ENCODE results near the gene ZBTB12. TPM values are rescaled to one million over a fixed set of nuclear protein-coding genes. Genes with fewer than 3 reads are reported as not detected.
"Not testable (repeated sequence)": the region's sequence is repeated elsewhere in the genome, so short reads cannot be mapped to it uniquely, and the experiment has no call there.

ZBTB12 gene
- total RNA-seq, 1 donor from 2014 or later: 5.2 TPM

DNA sequence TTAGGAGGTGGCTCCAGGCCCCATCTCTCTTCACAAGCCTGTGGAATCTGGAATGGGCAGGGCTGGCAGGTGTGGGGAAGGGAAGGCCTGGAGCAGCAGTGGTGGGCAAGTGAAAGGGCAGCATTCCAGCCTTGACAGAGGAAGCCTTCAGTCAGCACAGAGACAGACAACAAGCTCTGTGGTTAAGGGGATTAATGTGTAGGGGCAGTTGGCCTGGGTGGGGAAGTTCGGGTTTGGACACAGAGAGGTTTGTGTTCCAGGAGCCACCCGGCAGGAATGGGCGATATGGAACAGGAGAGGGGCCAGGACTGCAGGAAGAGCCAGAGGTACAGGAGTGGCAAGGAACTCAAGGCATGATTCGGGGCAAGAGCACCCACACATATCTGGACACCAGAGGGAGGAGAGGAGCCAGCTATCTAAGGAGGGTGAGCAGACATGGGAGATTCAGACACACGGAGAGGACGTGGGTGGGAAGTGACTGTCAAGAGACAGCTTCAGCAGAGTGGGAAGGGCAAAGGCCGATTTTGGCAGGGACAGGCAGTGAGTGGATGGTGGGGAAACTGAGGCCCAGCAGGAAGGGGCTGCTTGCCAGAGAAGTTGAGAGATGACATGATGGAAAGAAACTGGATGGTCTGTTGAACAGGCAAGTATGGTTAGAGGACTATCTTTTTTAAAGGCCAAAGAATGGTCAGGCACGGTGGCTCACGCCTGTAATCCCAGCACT, 20.6 kb downstream of the ZBTB12 start:
- intact Hi-C loops (cut with DNase I): no loop called here
- DNase-seq (ENCODE audit: low spot score): no peak

DNA sequence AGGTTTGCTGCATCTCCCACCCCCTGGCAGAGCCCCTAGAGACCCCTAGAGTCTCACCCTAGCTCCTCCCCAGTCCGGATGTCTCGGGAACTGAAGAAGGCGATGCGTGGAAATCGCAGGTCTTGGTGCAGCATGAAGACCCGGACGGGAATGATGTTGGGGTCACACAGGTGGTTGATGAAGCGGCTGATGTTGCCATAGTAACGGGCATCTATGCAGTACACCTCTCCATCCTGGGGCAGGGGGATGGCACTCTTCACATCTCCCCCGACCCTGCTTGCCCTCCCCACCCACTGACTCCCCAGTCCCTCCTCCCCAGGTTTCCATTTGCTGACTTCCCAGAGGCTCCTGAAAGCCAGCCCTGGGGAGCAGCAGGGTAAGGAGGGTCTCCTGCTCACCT, 21.3 kb downstream of the ZBTB12 start:
- DNase-seq (ENCODE audit: low spot score): no peak
- intact Hi-C loops (cut with DNase I): no loop called here

DNA sequence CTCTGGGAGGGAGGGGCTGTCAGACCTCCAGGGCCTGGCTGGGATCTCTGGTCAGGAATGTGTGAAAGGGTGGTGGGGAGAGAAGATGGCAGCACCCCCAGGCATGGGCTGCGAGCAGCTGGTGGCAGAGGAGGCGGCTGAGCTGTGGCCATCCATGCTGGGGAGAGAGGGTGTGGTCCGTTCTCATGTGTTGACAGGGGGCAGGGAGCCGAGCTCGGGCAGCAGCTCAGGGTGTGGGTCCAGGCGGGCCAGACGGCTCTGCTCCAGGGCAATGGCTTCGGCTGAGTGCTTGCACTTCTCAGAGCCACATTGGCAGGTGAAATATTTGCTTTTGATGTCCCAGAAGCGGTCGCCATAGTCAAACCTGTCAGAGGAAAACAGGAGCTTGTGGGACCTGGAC, 22.0 kb downstream of the ZBTB12 start:
- intact Hi-C loops (cut with DNase I): no loop called here
- DNase-seq (ENCODE audit: low spot score): no peak

DNA sequence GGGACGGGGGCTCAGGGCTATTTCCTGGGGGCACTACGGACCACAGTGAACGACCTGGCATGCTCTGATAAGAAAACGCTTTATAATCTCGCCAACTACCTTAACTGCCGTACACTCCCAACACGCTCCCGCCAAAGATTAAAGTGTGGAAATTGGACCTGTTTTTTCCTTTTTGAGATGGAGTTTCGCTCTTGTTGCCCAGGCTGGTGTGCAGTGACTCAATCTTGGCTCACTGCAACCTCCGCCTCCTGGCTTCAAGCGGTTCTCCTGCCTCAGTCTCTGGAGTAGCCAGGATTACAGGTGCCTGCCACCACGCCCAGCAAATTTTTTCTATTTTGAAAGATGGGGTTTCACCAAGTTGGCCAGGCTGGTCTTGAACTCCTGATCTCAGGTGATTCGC, 22.7 kb downstream of the ZBTB12 start:
- intact Hi-C loops (cut with DNase I): no loop called here
- DNase-seq (ENCODE audit: low spot score): no peak

DNA sequence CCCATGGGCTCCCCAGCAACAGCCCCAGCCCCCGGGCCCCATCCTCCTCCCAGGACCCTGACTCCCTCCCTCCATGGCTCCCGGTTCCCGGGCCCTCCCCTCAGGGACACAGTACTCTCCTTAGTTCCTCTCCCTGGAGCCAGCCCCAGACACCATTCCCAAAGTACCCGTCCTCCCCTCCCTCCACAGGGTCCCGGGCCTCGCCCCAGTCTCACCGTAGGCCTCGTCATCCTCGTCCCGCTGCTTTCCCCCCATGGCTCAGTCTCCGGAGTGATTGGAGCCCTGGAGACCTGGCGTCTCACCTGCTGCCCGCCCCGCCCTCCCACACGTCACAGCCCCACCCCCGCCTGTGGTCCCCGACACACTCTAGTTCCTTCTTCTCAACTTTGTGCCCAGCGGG, 23.2 kb downstream of the ZBTB12 start, which contains the start of gene SLC44A4:
SLC44A4 (minus strand) TSS at position 272 of the 400 bp plus-strand sequence; CDS start at position 255, 17 bp downstream.
- no peak for DNase-seq (ENCODE audit: low spot score)
- intact Hi-C loops (cut with DNase I): no loop called here

DNA sequence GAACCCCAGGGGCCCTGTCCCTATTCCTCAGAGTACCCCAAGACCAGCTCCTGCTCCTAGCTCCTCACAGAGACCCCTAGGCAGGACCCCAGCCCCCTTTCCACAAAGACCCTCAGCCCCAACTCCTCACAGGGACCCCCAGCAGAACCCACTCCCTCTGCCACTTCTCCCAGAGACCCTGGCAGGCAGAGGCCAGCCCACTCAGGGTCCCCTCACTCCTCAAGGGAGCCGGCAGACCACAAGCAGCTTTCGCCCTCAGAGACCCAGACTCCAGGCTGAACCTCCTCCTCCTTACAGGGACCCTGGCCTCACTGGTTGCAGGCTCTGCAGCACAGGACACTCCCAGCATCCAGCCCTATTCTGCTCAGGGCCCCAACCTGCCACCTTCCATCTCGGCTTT, 23.7 kb downstream of the ZBTB12 start:
- DNase-seq (ENCODE audit: low spot score): no peak
- intact Hi-C loops (cut with DNase I): no loop called here

DNA sequence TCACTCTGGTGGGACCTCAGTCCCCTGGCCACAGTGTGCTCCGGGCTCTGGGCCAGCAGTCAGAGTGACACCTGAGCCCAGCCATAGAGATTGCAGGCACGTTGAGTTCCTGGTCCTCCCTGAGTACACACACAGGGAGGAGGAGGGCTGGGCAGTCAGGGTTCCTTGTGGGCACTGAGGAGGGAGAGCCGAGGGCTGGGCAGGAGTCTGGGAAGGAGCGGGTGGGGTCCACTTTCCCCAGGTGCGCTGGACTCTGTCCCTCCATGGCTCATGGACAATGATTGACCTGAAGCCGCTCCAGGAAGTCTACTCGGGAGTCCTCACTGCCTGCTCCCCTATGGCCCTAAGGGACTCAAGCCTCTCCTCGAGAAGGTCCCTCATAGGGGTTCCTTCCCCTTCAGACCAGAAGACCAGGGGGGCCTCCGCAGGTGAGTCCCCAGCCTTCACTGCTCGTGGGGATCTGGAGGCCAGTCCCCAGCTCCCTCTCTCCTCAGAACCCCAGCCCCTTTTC, 24.2 kb downstream of the ZBTB12 start:
- intact Hi-C loops (cut with DNase I): no loop called here
- DNase-seq (ENCODE audit: low spot score): no peak

DNA sequence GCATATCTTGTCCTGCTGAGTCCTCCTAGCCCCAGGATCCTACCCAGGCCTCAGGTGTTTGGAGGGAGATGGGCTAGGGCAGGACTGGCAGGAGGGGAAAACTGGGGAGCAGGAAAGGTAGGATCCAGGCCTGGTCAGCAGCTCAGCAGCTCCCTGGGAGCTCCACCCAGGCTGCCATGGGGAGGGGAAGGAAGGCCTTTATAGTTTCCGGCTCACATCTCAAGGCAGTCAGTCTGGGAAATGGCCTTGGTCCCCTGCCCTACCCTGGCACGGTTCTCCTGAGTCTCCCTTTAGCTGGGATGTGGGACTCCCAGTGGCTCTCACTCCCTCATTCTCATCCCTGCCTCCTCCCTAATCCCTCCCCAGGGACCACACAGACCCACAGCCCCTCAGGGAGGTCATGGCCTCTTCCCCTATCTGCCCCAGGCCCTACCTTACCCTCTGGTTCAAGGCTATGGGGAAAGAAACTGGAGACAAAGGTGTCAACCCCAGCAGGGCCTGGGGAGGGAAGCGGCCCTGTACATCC, 24.7 kb downstream of the ZBTB12 start:
- no peak for DNase-seq (ENCODE audit: low spot score)
- intact Hi-C loops (cut with DNase I): no loop called here

DNA sequence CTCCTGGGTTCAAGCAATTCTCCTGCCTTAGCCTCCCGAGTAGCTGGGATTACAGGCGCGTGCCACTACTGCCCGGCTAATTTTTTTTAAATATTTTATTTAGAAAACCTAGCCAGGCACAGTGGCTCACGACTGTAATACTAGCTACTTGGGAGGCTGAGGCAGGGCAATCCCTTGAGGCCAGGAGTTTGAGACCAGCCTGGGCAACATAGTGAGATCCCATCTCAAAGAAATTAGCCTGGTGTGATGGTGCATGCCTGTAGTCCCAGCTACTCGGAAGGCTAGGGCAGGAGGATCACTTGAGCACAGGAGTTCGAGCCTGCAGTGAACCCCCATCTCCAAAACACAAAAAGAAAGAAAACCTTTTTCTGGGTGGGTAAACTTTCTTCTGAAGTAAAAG, 25.5 kb downstream of the ZBTB12 start:
- intact Hi-C loops (cut with DNase I): no loop called here
- DNase-seq (ENCODE audit: low spot score): no peak

DNA sequence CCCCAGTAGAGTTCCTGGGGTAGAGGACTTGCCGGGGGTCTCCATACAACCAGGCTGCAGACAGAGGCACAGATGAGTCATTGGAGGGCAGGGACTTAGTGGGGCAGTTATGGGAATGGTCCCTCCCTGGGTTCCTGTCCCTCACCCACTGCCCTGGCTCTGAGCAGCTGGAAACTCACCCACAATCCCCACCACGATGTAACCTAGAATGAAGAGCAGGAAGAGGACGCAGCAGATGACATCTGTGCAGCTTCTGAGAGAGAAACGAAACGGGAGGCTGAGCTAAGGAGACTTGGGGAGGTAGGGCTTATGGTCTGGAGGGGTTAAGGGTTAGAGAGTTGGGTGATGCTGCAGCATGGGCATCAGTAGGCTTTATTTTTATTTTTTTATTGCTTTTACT, 26.0 kb downstream of the ZBTB12 start:
- no peak for DNase-seq (ENCODE audit: low spot score)

DNA sequence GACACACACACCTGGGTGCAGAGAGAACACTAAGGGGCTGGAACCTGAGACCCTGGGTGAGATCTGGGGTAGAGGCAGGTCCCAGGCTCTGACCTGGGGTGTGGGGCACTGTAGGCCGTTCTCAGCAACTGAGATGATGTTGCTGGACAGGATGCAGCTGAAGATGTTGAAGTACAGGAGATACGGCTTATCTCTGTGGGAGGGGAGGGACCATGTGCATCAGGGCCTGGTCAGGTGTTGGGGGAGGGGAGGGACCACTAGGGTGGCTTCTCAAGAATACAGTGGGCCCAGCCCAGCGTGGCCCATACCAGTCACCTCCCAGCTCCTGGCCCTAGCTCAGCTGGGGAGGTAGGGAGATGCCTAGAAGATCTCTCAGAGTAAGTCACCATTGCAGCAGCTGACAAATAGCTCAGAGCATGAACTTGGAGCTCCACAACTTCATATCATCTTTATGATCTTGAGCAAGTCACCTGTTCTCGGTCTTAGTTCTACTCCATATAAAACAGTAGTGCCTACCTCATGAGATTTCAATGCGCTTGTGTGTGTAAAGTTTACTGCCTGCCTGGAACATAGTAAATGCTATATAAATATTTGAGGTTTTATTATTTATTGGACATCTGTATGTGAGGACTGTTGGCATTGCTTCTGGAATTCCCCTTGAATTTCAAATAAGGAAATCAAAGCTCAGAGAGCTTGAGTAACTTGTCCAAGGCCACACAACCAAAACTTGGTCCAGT, 26.9 kb downstream of the ZBTB12 start:
- intact Hi-C loops (cut with DNase I): no loop called here
- DNase-seq (ENCODE audit: low spot score): no peak

More for the DNA sequence above, 26.0 kb downstream of the ZBTB12 start:
- intact Hi-C loops (cut with DNase I): no loop called here

DNA sequence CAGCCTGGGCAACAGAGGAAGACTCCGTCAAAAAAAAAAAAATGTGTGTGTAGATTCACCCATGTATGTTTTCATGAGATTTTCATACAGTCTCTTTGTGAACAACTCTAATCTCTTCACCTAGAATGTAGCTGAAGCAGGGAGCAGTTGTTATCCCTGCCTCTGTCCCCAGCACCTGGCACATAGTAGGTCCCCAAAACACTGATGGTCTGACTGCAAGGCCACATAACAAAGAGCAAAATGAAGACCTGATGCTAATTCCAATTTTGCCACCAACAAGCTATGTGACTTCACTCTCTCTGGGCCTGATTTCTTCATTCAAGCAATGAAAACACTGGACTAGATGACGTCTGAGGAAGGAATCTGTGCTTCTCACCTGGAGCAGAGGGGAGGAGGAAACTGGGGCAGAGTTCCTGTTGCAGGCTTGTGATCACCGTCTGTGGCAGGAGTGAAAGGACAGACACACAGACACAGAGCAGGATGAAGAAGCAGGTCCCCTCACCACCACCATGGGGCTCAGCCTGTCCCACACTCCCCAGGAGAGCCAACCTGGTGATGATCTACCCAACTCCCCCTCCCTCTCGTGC, 27.7 kb downstream of the ZBTB12 start:
- no peak for DNase-seq (ENCODE audit: low spot score)
- intact Hi-C loops (cut with DNase I): no loop called here

DNA sequence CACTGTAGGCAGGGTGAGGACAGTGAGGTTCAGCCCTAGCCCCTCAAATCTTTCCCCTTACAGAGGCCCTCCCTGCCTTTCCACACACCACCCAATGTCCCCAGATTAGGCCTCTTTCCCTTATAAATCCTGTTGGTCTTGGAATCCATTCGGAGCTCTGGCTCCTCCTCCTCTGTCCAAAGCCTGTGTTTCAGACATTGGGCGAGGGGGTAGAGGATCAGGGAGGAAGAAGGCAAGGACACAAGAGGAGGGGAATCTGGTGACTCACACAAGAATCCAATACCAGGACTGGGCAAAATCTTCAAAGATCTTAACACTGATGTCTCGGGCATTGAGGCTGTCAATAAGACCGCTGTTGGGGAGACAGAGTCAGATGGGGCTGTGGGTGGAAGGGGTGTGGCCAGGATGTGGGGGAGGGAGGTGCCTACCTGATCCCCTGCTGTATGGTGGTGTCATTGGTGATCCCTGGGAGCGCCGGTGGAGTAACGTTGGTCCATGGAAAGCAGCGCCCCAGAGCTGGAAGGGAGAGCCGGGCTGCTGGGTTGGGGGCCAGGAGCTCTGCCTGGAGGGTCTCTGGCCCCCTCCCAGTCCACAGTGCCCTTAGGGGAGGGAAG, 30.7 kb downstream of the ZBTB12 start:
- DNase-seq (ENCODE audit: low spot score): no peak
- intact Hi-C loops (cut with DNase I): no loop called here

DNA sequence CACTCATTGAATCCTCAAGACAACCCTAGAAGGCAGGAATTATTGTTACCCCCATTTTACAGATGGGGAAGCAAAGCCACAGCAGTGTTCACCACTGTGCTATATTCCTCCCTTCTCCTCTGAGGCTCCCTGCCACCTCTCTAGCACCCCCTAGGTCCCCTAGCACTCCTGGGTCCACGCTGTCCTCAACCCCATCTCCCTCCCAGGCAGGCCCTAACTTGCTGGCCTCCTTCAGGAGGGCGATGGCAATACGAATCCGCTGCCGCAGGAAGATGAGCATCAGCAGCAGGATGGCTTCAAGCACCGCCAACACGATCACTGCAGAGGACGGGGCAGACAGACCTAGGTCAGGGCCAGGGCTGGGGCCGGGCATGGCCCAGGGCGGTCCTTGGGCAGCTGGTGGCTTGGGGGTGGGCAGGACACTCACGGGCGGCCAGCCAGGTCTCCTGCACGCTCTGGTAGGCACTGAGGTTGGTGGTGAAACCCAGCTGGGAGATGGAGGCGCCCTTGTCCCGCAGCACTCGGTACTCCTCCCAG, 31.4 kb downstream of the ZBTB12 start:
- intact Hi-C loops (cut with DNase I): no loop called here
- no peak for DNase-seq (ENCODE audit: low spot score)

DNA sequence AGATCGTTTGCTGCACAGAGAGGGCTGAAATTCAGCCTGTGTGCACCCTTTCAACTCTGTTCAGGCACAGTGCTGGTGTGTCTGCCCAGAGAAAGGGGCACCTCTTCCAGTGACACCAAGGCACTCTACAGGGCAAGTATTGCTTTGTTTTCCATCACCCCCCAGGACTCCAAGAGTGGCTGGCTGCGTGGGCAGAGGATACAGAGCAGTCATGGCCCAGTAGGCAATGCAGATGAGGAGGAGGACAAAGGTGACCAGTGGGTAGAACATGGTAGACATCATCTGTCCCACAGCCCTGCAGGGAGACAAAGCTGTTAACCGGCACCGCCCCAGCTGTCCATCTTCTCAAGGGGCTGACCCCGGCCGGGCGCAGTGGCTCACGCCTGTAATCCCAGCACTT, 32.5 kb downstream of the ZBTB12 start:
- intact Hi-C loops (cut with DNase I): loop anchor here (10.0 kb wide), 1 partner anchor 185 kb away; the partner anchor contains the start of gene LY6G5C
- DNase-seq (ENCODE audit: low spot score): no peak

DNA sequence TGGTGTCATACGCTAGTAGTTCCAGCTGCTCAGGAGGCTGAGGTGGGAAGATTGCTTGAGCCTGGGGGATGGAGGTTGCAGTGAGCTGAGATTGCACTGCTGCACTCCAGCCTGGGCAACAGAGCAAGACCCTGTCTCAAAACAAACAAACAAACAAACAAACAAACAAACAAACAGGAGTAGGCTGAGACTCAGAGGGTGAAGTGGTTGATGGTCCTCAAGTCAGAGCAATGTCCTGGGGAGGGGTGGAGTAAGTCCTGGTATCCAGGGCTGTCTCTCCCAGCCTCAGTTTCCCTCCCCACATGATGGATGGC, 33.3 kb downstream of the ZBTB12 start:
- not testable (repeated sequence) for DNase-seq (ENCODE audit: low spot score)
- intact Hi-C loops (cut with DNase I): loop anchor here (10.0 kb wide), 1 partner anchor 184 kb away; the partner anchor contains the start of gene LY6G5C

DNA sequence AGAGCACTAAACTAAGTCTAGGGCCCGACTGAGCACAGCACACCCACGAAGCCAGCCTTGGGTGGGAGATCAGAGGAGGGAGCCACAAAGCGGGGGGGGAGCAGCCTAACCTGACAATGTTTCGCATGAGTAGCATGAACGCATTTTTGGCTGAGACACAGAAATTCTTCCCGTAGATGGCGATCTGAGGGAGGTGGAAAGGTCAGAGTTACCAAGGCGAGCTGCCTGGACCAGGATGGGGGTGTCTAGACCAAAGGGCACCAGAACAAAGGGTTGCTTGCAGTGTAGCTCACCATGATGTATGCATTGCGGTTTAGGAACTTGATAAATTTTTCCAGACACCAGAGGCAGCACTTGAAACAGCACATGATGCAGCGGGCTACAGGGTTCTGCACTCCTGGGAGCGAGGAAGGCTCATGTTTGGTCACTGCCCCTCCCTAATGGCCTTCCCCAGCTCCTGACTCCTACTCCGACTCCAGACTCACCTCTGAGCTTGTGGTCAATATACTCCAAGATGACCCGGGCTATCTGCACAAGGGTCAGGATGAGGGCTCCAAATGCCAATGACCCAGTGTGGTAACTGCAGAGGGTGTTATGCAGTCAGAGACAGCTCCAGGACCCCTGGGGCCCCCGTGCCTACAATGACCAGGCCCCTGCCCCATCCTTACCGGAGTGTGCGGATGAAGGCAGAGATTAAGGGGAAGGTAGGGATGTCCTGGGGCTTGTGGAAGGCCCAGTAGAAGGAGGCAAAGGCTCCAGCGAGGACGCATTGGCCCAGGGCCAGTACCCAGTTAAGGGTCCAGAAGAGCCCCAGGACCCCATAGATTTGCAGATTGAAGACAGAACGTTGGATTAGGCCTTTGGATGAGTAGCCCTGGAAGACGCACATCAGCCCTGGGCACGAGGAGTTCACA, 36.4 kb downstream of the ZBTB12 start:
- intact Hi-C loops (cut with DNase I): loop anchor here (10.0 kb wide), 1 partner anchor 181 kb away; the partner anchor contains the start of gene LY6G5C

DNA sequence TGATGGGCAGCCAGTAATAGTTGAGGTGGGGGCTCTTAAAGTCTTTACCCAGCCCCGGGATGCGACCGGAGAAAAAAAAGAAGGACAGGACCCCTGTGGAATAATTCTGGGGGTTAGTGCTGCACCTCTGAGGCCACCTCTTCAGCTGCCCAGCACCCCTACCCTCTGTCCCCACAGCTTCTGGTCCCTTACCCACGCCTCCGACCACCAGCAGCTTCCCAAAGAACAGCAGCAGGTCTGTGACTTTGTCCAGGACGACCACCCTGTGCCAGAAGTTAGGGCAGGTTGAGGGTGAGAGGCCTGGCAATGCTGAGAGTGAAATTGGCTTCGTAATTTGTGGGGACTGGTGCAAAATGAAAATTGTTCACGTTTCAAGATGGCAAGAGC, 37.1 kb downstream of the ZBTB12 start:
- DNase-seq (ENCODE audit: low spot score): no peak
- intact Hi-C loops (cut with DNase I): loop anchor here (10.0 kb wide), 1 partner anchor 180 kb away; the partner anchor contains the start of gene LY6G5C

More for the DNA sequence above, 36.4 kb downstream of the ZBTB12 start:
- no peak for DNase-seq (ENCODE audit: low spot score)

All from cardiac septum (tissue), 1 donor.